Measurements from ENCODE around the gene FBXL16. TPM values are rescaled to one million over a fixed set of nuclear protein-coding genes. Genes with fewer than 3 reads are reported as not detected.

Gene FBXL16
- total and polyA plus RNA-seq, 2 of the 13 experiments (the other 11 are each of a cell fraction or from before 2014, with no cell fraction given), result 0.22 to 2.0 TPM

DNA sequence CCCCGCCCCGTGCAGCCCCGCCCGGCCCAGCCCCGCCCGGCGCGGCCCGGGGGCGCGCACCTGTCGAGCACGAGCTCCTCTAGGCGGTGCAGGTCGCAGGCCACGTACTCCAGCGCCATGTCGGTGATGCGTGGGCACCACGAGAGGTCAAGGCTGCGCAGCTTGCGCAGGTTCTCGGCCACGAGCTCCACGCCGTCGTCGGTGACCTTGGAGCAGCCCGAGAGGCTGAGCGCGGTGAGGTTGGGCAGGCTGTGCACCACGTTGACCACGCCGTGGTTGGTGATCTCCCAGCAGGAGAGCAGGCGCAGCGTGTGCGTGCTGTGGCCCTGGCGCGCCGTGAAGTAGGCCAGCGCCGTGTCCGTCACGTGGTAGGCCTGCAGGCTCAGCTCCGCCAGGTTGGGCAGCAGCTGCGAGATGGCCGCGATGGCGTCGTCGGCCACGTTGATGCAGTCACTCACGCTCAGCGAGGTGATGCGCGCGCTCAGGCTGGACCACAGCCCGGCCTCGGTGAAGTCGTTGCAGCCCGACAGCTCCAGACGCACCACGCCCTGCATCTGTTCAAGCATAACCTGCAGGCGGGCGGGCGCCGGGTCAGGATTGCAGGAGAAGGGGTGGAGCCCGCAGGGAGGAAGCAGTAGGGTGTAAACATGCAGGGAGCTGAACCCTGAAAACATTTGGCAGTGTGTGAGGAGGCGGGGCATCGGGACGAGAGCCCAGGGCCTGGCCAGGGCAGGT lies 10.1 kb downstream of the FBXL16 start (continued):
- TF ChIP-seq, protein P1, sequence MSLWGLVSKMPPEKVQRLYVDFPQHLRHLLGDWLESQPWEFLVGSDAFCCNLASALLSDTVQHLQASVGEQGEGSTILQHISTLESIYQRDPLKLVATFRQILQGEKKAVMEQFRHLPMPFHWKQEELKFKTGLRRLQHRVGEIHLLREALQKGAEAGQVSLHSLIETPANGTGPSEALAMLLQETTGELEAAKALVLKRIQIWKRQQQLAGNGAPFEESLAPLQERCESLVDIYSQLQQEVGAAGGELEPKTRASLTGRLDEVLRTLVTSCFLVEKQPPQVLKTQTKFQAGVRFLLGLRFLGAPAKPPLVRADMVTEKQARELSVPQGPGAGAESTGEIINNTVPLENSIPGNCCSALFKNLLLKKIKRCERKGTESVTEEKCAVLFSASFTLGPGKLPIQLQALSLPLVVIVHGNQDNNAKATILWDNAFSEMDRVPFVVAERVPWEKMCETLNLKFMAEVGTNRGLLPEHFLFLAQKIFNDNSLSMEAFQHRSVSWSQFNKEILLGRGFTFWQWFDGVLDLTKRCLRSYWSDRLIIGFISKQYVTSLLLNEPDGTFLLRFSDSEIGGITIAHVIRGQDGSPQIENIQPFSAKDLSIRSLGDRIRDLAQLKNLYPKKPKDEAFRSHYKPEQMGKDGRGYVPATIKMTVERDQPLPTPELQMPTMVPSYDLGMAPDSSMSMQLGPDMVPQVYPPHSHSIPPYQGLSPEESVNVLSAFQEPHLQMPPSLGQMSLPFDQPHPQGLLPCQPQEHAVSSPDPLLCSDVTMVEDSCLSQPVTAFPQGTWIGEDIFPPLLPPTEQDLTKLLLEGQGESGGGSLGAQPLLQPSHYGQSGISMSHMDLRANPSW (CRISPR knock-in tag; IDR thresholded peaks at IDR 0.05; ENCODE audit: borderline replicate concordance), result no peak
- TF ChIP-seq NFYC (CRISPR knock-in tag; IDR thresholded peaks at IDR 0.05) (no peak), POLR2G (IDR thresholded peaks at IDR 0.05; ENCODE audit: low read depth, low read length) (no peak), ZNF10 (CRISPR knock-in tag; IDR thresholded peaks at IDR 0.05; ENCODE audit: borderline replicate concordance, low read depth) (no peak), ZNF33B (CRISPR knock-in tag; IDR thresholded peaks at IDR 0.05) (no peak), PHF8 (CRISPR knock-in tag; IDR thresholded peaks at IDR 0.05) (no peak), ZNF354B (CRISPR knock-in tag; IDR thresholded peaks at IDR 0.05) (no peak), PRPF4 (IDR thresholded peaks at IDR 0.05; ENCODE audit: low read depth, low read length, poor library complexity, severe bottlenecking) (no peak), PAX8 (CRISPR knock-in tag; IDR thresholded peaks at IDR 0.05; ENCODE audit: borderline replicate concordance) (no peak), SIN3A (IDR thresholded peaks at IDR 0.05; ENCODE audit: borderline replicate concordance, low read depth, low read length) (0 out of 2 replicates have a peak, but pooled peaks have one; percentile 15), HNRNPK (IDR thresholded peaks at IDR 0.05; ENCODE audit: low read depth, low read length, poor library complexity, severe bottlenecking) (no peak), ZC3H4 (CRISPR knock-in tag; IDR thresholded peaks at IDR 0.05; ENCODE audit: borderline replicate concordance) (no peak), IKZF4 (CRISPR knock-in tag; IDR thresholded peaks at IDR 0.05; ENCODE audit: borderline replicate concordance, low read depth, not compliant biosample characterization) (peak; percentile 75), ZNF20 (CRISPR knock-in tag; IDR thresholded peaks at IDR 0.05) (no peak), POLR2AphosphoS2 (IDR thresholded peaks at IDR 0.05; ENCODE audit: low read depth, low read length) (no peak), FOSL2 (CRISPR knock-in tag; IDR thresholded peaks at IDR 0.05) (no peak), KLF12 (CRISPR knock-in tag; IDR thresholded peaks at IDR 0.05; ENCODE audit: borderline replicate concordance) (no peak), ISL2 (CRISPR knock-in tag; IDR thresholded peaks at IDR 0.05) (no peak), ZC3H13 (CRISPR knock-in tag; IDR thresholded peaks at IDR 0.05) (peak; percentile 84; the same call in 1 of the 2 replicates), HMGA1 (CRISPR knock-in tag; conservative IDR thresholded peaks at IDR 0.05) (no peak), NR2F2 (IDR thresholded peaks at IDR 0.05; ENCODE audit: borderline replicate concordance, low read depth) (no peak)
- TF ChIP-seq, protein P2, sequence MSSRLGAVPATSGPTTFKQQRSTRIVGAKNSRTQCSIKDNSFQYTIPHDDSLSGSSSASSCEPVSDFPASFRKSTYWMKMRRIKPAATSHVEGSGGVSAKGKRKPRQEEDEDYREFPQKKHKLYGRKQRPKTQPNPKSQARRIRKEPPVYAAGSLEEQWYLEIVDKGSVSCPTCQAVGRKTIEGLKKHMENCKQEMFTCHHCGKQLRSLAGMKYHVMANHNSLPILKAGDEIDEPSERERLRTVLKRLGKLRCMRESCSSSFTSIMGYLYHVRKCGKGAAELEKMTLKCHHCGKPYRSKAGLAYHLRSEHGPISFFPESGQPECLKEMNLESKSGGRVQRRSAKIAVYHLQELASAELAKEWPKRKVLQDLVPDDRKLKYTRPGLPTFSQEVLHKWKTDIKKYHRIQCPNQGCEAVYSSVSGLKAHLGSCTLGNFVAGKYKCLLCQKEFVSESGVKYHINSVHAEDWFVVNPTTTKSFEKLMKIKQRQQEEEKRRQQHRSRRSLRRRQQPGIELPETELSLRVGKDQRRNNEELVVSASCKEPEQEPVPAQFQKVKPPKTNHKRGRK (CRISPR knock-in tag; IDR thresholded peaks at IDR 0.05), result no peak
- TF ChIP-seq, protein P3, sequence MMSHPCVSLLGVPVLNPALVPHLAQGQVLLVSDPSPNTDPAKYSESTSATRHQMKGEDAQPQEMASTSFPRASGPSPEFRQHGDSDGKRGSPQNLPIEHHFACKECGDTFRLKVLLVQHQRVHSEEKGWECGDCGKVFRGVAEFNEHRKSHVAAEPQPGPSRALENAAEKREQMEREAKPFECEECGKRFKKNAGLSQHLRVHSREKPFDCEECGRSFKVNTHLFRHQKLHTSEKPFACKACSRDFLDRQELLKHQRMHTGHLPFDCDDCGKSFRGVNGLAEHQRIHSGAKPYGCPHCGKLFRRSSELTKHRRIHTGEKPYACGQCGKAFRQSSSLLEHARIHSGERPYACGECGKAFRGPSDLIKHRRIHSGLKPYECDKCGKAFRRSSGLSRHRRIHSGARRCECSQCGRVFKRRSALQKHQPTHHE (CRISPR knock-in tag; IDR thresholded peaks at IDR 0.05; ENCODE audit: borderline replicate concordance), result 0 out of 2 replicates have a peak, but pooled peaks have one; percentile 26
- TF ChIP-seq, protein P4, sequence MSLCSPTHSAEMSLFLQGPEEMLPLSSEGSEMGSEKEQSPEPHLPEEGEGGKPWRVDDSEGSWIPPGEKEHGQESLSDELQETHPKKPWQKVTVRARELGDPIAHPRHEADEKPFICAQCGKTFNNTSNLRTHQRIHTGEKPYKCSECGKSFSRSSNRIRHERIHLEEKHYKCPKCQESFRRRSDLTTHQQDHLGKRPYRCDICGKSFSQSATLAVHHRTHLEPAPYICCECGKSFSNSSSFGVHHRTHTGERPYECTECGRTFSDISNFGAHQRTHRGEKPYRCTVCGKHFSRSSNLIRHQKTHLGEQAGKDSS (CRISPR knock-in tag; IDR thresholded peaks at IDR 0.05; ENCODE audit: borderline replicate concordance, low read depth), result no peak
